Mesothelial cell of epicardium (in vitro differentiated cells): ENCODE measurements around the gene USP17L18. TPM values are rescaled to one million over a fixed set of nuclear protein-coding genes. Genes with fewer than 3 reads are reported as not detected.
"Not testable (repeated sequence)": the region's sequence is repeated elsewhere in the genome, so short reads cannot be mapped to it uniquely, and the experiment has no call there.

Experiments
- DNase-seq, 2 experiments: peaks; one replicate each; pipeline ENCODE4 v3.0.0; 2021; ENCODE audit warnings: low spot score in 2 of 2; ENCODE audit not compliant: unreplicated experiment in 2 of 2
- H3K27ac Mint-ChIP-seq: 2 replicates; pipeline ENCODE4 v1.8.0; 2021; ENCODE audit warnings: mixed read lengths
- H3K27me3 Mint-ChIP-seq: 2 replicates; pipeline ENCODE4 v1.8.0; 2021; ENCODE audit warnings: low read depth, mixed read lengths
- H3K36me3 Mint-ChIP-seq: 2 replicates; pipeline ENCODE4 v1.8.0; 2021; ENCODE audit warnings: mixed read lengths
- H3K4me1 Mint-ChIP-seq: 2 replicates; pipeline ENCODE4 v1.8.0; 2021; ENCODE audit warnings: mixed read lengths
- H3K4me3 Mint-ChIP-seq: 2 replicates; pipeline ENCODE4 v1.8.0; 2021; ENCODE audit warnings: mild to moderate bottlenecking, moderate library complexity, mixed read lengths
- H3K9me3 Mint-ChIP-seq: 2 replicates; pipeline ENCODE4 v1.8.0; 2021; ENCODE audit warnings: mixed read lengths
- total RNA-seq: library from RNA; stranded (reverse); gene quantifications from 3 replicates; pipeline ENCODE4 v1.2.1, GENCODE V29; 2021

Gene USP17L18, protein sequence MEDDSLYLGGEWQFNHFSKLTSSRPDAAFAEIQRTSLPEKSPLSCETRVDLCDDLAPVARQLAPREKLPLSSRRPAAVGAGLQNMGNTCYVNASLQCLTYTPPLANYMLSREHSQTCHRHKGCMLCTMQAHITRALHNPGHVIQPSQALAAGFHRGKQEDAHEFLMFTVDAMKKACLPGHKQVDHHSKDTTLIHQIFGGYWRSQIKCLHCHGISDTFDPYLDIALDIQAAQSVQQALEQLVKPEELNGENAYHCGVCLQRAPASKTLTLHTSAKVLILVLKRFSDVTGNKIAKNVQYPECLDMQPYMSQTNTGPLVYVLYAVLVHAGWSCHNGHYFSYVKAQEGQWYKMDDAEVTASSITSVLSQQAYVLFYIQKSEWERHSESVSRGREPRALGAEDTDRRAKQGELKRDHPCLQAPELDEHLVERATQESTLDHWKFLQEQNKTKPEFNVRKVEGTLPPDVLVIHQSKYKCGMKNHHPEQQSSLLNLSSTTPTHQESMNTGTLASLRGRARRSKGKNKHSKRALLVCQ
- not detected in 3 replicates for total RNA-seq

GRCh38 chr4:9247953-9248680 is at the start of gene USP17L18:
TSS of gene USP17L18 (plus strand) at chr4:9248630. CDS start at chr4:9248630, 0 bp downstream.
- not testable (repeated sequence) for H3K36me3 Mint-ChIP-seq, H3K27ac Mint-ChIP-seq, H3K9me3 Mint-ChIP-seq, H3K27me3 Mint-ChIP-seq, H3K4me1 Mint-ChIP-seq, H3K4me3 Mint-ChIP-seq
- peak; percentile 16 to 25 for DNase-seq

GRCh38 chr4:9210357-9210756 is 38.1 kb upstream of the USP17L18 start, which contains the start of gene USP17L10:
TSS of gene USP17L10 (plus strand) at chr4:9210657. CDS start at chr4:9210657, 0 bp downstream.
- not testable (repeated sequence) for H3K36me3 Mint-ChIP-seq, H3K4me3 Mint-ChIP-seq, H3K4me1 Mint-ChIP-seq, H3K27ac Mint-ChIP-seq, DNase-seq, H3K27me3 Mint-ChIP-seq, H3K9me3 Mint-ChIP-seq

GRCh38 chr4:9214701-9215100 is 33.7 kb upstream of the USP17L18 start:
- not testable (repeated sequence) for H3K36me3 Mint-ChIP-seq, H3K27ac Mint-ChIP-seq, H3K27me3 Mint-ChIP-seq, DNase-seq, H3K4me1 Mint-ChIP-seq, H3K9me3 Mint-ChIP-seq, H3K4me3 Mint-ChIP-seq

DNA sequence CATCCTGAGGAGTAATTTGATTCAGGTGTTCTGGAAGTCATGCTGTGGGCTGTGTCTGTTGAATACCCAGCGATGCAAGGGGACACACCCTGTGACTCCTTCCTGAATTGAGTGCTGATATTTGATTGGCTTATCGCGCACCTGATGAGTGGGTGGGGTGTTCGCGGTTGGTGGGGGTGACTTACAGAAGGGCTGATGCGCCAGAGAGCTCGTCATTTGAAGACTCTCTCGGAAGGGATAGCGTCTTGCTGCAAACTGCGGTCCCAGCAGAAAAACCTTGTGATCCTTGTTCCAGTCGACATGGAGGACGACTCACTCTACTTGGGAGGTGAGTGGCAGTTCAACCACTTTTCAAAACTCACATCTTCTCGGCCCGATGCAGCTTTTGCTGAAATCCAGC is 33.3 kb upstream of the USP17L18 start, which contains the start of gene USP17L11:
Gene USP17L11, plus strand, starts transcription at position 301 of the 400 bp plus-strand sequence. Its CDS starts 0 bp downstream, at position 301.
- not testable (repeated sequence) for H3K27me3 Mint-ChIP-seq

DNA sequence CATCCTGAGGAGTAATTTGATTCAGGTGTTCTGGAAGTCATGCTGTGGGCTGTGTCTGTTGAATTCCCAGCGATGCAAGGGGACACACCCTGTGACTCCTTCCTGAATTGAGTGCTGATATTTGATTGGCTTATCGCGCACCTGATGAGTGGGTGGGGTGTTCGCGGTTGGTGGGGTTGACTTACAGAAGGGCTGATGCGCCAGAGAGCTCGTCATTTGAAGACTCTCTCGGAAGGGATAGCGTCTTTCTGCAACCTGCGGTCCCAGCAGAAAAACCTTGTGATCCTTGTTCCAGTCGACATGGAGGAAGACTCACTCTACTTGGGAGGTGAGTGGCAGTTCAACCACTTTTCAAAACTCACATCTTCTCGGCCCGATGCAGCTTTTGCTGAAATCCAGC is 28.6 kb upstream of the USP17L18 start, which contains the start of gene USP17L12:
Gene USP17L12, plus strand, starts transcription at position 301 of the 400 bp plus-strand sequence. Its CDS starts 0 bp downstream, at position 301.
- not testable (repeated sequence) for H3K4me3 Mint-ChIP-seq, H3K27me3 Mint-ChIP-seq, H3K9me3 Mint-ChIP-seq, H3K36me3 Mint-ChIP-seq, H3K4me1 Mint-ChIP-seq, DNase-seq, H3K27ac Mint-ChIP-seq

More for the DNA sequence above, 33.3 kb upstream of the USP17L18 start, which contains the start of gene USP17L11:
- not testable (repeated sequence) for H3K27ac Mint-ChIP-seq, H3K4me1 Mint-ChIP-seq, H3K36me3 Mint-ChIP-seq, H3K9me3 Mint-ChIP-seq, DNase-seq, H3K4me3 Mint-ChIP-seq

DNA sequence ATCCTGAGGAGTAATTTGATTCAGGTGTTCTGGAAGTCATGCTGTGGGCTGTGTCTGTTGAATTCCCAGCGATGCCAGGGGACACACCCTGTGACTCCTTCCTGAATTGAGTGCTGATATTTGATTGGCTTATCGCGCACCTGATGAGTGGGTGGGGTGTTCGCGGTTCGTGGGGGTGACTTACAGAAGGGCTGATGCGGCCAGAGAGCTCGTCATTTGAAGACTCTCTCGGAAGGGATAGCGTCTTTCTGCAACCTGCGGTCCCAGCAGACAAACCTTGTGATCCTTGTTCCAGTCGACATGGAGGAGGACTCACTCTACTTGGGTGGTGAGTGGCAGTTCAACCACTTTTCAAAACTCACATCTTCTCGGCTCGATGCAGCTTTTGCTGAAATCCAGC is 23.8 kb upstream of the USP17L18 start, which contains the start of gene USP17L13:
Gene USP17L13, plus strand, starts transcription at position 301 of the 400 bp plus-strand sequence. Its CDS starts 0 bp downstream, at position 301.
- H3K4me3 Mint-ChIP-seq, DNase-seq, H3K27me3 Mint-ChIP-seq, H3K9me3 Mint-ChIP-seq, H3K36me3 Mint-ChIP-seq, H3K27ac Mint-ChIP-seq, H3K4me1 Mint-ChIP-seq: not testable (repeated sequence)

DNA sequence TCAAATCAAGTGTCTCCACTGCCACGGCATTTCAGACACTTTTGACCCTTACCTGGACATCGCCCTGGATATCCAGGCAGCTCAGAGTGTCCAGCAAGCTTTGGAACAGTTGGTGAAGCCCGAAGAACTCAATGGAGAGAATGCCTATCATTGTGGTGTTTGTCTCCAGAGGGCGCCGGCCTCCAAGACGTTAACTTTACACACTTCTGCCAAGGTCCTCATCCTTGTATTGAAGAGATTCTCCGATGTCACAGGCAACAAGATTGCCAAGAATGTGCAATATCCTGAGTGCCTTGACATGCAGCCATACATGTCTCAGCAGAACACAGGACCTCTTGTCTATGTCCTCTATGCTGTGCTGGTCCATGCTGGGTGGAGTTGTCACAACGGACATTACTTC is 18.2 kb upstream of the USP17L18 start:
- H3K4me3 Mint-ChIP-seq, H3K4me1 Mint-ChIP-seq, H3K36me3 Mint-ChIP-seq, H3K9me3 Mint-ChIP-seq, H3K27ac Mint-ChIP-seq, H3K27me3 Mint-ChIP-seq: not testable (repeated sequence)
- DNase-seq: peak in 1 of 2 experiments; percentile 33

- H3K4me1 Mint-ChIP-seq, DNase-seq, H3K4me3 Mint-ChIP-seq, H3K27ac Mint-ChIP-seq, H3K9me3 Mint-ChIP-seq, H3K27me3 Mint-ChIP-seq, H3K36me3 Mint-ChIP-seq: not testable (repeated sequence)
Observed at GRCh38 chr4:9234085-9234484, 14.3 kb upstream of the USP17L18 start, which contains the start of gene USP17L15. TSS of gene USP17L15 (plus strand) at chr4:9234385. CDS start at chr4:9234385, 0 bp downstream.

- not testable (repeated sequence) for DNase-seq, H3K9me3 Mint-ChIP-seq
Observed at GRCh38 chr4:9238461-9238860, 10.0 kb upstream of the USP17L18 start.

GRCh38 chr4:9243579-9243978 is 4.9 kb upstream of the USP17L18 start, which contains the start of gene USP17L17:
TSS of gene USP17L17 (plus strand) at chr4:9243879. CDS start at chr4:9243879, 0 bp downstream.
- not testable (repeated sequence) for H3K4me1 Mint-ChIP-seq, H3K27me3 Mint-ChIP-seq, H3K36me3 Mint-ChIP-seq, DNase-seq, H3K27ac Mint-ChIP-seq, H3K4me3 Mint-ChIP-seq, H3K9me3 Mint-ChIP-seq

More at GRCh38 chr4:9238461-9238860, 10.0 kb upstream of the USP17L18 start:
- H3K36me3 Mint-ChIP-seq, H3K4me1 Mint-ChIP-seq, H3K27ac Mint-ChIP-seq, H3K4me3 Mint-ChIP-seq, H3K27me3 Mint-ChIP-seq: not testable (repeated sequence)

GRCh38 chr4:9253078-9253477 is 4.6 kb downstream of the USP17L18 start, which contains the start of gene USP17L19:
TSS of gene USP17L19 (plus strand) at chr4:9253378. CDS start at chr4:9253378, 0 bp downstream.
- H3K9me3 Mint-ChIP-seq, H3K27me3 Mint-ChIP-seq, DNase-seq, H3K36me3 Mint-ChIP-seq, H3K4me1 Mint-ChIP-seq, H3K27ac Mint-ChIP-seq, H3K4me3 Mint-ChIP-seq: not testable (repeated sequence)

GRCh38 chr4:9257824-9258223 is 9.4 kb downstream of the USP17L18 start, which contains the start of gene USP17L20:
TSS of gene USP17L20 (plus strand) at chr4:9258124. CDS start at chr4:9258124, 0 bp downstream.
- H3K36me3 Mint-ChIP-seq, DNase-seq, H3K27me3 Mint-ChIP-seq, H3K4me1 Mint-ChIP-seq, H3K4me3 Mint-ChIP-seq, H3K9me3 Mint-ChIP-seq, H3K27ac Mint-ChIP-seq: not testable (repeated sequence)

DNA sequence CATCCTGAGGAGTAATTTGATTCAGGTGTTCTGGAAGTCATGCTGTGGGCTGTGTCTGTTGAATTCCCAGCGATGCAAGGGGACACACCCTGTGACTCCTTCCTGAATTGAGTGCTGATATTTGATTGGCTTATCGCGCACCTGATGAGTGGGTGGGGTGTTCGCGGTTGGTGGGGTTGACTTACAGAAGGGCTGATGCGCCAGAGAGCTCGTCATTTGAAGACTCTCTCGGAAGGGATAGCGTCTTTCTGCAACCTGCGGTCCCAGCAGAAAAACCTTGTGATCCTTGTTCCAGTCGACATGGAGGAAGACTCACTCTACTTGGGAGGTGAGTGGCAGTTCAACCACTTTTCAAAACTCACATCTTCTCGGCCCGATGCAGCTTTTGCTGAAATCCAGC is 14.1 kb downstream of the USP17L18 start, which contains the start of gene USP17L21:
Gene USP17L21, plus strand, starts transcription at position 301 of the 400 bp plus-strand sequence. Its CDS starts 0 bp downstream, at position 301.
- H3K4me3 Mint-ChIP-seq, H3K27me3 Mint-ChIP-seq, H3K27ac Mint-ChIP-seq, H3K36me3 Mint-ChIP-seq, DNase-seq, H3K9me3 Mint-ChIP-seq, H3K4me1 Mint-ChIP-seq: not testable (repeated sequence)
